ENCODE measurements around the gene ACLY.

Gene ACLY

DNA sequence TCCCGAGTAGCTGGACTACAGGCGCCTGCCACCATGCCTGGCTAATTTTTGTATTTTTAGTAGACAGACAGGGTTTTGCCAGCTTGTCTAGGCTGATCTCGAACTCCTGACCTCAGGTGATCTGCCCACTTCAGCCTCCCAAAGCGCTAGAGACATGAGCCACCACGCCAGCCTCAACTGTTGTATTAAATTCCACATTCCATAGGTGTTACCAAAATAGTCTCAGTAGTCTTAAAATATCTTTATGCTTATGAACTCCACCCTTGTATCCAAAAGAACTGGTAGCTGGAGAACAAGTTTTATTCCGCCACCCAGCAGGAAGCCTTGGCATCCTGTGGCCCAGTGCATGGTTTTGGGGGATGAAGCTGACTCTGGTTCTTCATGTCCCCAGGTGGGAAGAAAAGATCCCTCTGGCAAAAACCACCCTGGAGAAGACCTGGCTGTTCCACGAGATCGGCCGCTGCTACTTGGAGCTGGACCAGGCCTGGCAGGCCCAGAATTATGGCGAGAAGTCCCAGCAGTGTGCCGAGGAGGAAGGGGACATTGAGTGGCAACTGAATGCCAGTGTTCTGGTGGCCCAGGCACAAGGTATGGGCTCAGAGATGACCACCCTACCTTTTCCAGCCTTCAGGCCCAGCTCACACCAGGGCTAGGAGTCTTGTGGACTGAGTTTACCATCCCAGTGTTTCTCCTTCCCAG, 30.2 kb upstream of the ACLY start:
- TF ChIP-seq, protein P1, sequence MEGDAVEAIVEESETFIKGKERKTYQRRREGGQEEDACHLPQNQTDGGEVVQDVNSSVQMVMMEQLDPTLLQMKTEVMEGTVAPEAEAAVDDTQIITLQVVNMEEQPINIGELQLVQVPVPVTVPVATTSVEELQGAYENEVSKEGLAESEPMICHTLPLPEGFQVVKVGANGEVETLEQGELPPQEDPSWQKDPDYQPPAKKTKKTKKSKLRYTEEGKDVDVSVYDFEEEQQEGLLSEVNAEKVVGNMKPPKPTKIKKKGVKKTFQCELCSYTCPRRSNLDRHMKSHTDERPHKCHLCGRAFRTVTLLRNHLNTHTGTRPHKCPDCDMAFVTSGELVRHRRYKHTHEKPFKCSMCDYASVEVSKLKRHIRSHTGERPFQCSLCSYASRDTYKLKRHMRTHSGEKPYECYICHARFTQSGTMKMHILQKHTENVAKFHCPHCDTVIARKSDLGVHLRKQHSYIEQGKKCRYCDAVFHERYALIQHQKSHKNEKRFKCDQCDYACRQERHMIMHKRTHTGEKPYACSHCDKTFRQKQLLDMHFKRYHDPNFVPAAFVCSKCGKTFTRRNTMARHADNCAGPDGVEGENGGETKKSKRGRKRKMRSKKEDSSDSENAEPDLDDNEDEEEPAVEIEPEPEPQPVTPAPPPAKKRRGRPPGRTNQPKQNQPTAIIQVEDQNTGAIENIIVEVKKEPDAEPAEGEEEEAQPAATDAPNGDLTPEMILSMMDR (IDR thresholded peaks at IDR 0.05; ENCODE audit: low read depth, low read length), result no peak
- H3K4me3 ChIP-seq (ENCODE audit: low read depth, low read length), result no peak overlapping the region

DNA sequence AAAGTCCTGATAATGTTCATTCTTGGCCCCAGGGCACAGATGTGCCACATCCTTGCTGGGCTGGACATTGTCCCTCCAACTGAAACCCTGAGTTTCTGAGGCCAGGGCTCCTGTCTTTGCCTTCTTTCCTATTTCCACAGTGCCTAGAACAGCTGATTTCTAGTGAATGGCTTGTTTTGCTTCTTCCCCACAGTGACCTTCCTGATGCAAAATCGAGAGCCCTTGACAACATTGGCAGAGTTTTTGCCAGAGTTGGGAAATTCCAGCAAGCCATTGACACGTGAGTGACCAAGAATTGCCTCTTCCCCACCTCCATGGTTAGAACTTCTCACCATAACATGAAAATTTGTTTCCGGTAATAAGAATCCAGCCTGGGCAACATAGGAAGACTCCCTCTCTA, 26.2 kb upstream of the ACLY start:
- TF ChIP-seq, protein P1 (IDR thresholded peaks at IDR 0.05; ENCODE audit: low read depth, low read length), result no peak

DNA sequence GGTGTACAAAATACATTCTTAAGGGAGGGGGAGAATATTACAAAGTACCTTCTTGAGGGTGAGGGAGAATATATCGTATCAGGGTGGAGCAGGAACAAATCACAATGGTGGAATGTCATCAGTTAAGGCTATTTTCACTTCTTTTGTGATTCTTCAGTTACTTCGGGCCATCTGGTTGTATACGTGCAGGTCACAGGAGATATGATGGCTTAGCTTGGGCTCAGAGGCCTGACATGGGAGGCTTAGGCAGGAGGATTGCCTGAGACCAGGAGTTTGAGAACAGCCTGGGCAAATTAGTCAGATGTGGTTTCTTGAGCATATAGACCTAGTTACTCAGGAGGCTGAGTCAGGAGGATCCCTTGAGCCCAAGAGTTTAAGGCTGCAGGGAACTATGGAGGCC, 24.7 kb upstream of the ACLY start:
- TF ChIP-seq, protein P1 (IDR thresholded peaks at IDR 0.05; ENCODE audit: low read depth, low read length), result no peak
- H3K4me3 ChIP-seq (ENCODE audit: low read depth, low read length), result no peak overlapping the region

More for the DNA sequence above, 26.2 kb upstream of the ACLY start:
- no peak overlapping the region for H3K4me3 ChIP-seq (ENCODE audit: low read depth, low read length)

DNA sequence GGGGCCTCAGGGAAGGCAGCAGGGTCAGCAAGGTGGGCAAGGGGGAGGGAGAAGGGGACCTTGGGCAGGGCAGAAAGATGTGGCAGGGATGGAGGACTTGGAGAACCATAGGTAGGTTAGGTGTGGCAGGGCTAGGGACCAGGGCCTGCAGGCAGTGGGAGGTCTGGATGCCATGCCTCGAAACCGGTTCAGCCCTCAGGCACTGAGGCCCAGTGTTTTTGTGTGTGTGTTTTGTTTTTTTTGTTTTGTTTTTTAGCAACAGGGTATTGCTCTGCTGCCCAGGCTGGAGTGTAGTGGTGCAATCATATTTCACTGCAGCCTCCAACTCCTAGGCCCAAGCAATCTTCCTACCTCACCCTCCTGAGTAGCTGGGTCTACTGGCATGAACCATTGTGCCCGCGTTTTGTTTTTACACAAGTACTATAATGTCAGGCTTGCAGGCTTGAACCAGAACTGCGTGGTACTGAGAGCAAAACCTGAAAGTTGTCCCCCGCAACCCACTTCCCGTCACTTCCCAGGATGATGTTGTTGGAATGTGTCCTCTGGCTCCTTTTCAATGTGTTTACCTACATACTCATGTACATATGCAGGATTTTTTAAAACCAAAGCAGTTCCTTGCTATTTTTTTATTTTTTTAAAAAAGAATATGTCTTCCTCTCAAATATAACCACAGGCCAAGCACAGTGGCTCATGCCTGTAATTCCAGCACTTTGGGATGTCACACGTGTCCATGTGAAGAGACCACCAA, 24.0 kb upstream of the ACLY start:
- no peak overlapping the region for H3K4me3 ChIP-seq (ENCODE audit: low read depth, low read length)
- TF ChIP-seq, protein P1 (IDR thresholded peaks at IDR 0.05; ENCODE audit: low read depth, low read length), result no peak

DNA sequence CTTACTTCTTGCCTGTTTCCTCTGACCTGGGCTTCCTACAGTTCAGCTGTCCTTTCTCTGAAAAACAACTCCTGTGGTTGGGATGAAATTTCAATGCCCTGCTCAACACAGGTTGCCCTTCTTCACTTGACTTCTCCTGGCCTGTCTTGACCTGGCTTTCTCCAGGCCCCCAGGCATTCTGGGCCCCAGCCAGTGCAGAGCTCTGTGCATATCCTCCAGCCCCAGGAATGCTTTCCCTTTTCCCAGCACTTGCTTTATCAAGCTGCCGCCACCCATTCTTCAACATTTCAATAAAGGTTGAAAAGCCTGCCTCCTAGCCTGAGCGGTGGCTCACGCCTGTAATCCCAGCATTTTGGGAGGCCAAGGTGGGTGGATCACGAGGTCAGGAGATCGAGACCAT, 22.4 kb upstream of the ACLY start:
- TF ChIP-seq, protein P1 (IDR thresholded peaks at IDR 0.05; ENCODE audit: low read depth, low read length), result no peak
- H3K4me3 ChIP-seq (ENCODE audit: low read depth, low read length), result no peak overlapping the region

DNA sequence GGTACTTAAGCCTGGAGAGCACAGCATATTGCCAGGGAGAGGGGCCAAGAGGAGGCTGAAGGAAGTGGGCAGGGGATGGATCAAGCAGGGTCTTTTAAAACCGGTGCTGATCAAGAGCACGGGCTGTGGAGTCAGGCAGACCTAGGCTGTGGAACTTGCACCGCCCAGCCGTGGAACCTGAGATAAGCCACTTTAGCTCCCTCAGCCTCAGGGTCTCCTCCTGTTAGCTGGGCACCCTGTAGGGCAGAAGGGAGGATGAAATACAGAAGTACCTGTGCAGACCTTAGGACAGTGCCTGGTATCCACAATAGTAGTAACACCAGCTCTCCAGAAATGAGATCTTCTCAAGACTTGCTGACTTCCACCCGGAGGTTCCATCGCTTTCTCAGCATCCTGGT, 20.9 kb upstream of the ACLY start:
- TF ChIP-seq, protein P1 (IDR thresholded peaks at IDR 0.05; ENCODE audit: low read depth, low read length), result no peak
- no peak overlapping the region for H3K4me3 ChIP-seq (ENCODE audit: low read depth, low read length)

DNA sequence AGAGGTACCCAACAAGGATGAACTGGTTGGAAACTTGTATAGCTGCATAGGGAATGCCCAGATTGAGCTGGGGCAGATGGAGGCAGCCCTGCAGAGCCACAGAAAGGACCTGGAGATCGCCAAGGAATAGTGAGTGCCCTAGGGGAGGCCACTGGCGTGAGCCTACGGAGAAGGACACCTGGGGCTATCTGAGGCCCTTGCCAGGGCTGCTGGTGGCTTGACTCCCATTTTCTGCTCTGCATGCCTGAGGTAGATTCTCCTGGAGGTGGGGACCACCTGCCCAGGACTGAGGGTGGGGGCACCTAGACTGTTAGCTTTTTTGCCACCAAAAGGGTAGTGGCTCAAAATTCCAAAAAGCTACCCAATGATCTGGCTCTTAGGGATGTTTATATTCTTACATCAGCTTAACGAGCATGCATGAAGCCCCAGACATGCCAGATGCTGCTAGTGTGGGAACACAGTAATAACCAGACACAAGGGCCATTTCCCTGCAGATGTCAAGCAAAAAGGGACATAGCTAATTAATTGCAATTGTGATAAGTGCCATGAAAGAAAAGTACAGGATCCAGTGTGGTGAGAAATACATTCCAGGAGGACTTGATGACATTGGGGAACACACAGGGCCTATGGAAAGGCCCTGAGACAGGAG, 20.4 kb upstream of the ACLY start:
- no peak overlapping the region for H3K4me3 ChIP-seq (ENCODE audit: low read depth, low read length)
- TF ChIP-seq, protein P1 (IDR thresholded peaks at IDR 0.05; ENCODE audit: low read depth, low read length), result no peak
